HEK293 (cell line): Measurements from ENCODE around the gene POLD4.

Experiments used
- CTCF ChIA-PET: fragments of 350-600 bp; formaldehyde crosslinking; extraction: SDS; loops from one replicate; lab custom pipeline; 2021; ENCODE audit warnings: antibody characterized with exemption; lab: Yijun Ruan, JAX
- POLR2A ChIA-PET: fragments of 300-600 bp; formaldehyde crosslinking; extraction: SDS; loops from one replicate; lab custom pipeline; 2020; ENCODE audit warnings: antibody characterized with exemption, inconsistent platforms; lab: Yijun Ruan, JAX
- H3K27ac ChIP-seq: fragments of 200-500 bp; sonication (Bioruptor generic); 2 replicates; pipeline ENCODE4 v1.5.1; 2014; ENCODE audit warnings: low read depth, low read length, control low read depth, inconsistent platforms; ENCODE audit errors: extremely low read depth
- H3K36me3 ChIP-seq, 2 experiments: fragments of 200-500 bp in 1 of 2; sonication (Bioruptor generic) in 1 of 2; 1 replicate in 1 of 2; 2 replicates in 1 of 2; pipeline ENCODE4 v1.5.1; 2014 to 2017; ENCODE audit warnings: inconsistent platforms in 2 of 2, low read length in 2 of 2; ENCODE audit not compliant: control insufficient read depth in 2 of 2, insufficient read depth in 1 of 2
- H3K4me1 ChIP-seq: fragments of 200-500 bp; sonication (Bioruptor generic); 2 replicates; pipeline ENCODE4 v1.5.1; 2014; ENCODE audit warnings: mild to moderate bottlenecking, low read length, inconsistent platforms; ENCODE audit not compliant: control insufficient read depth, insufficient read depth
- H3K4me3 ChIP-seq: 2 replicates; pipeline ENCODE4 v1.5.1; 2011; ENCODE audit warnings: low read depth, mild to moderate bottlenecking, control low read depth, low read length, moderate library complexity
- H3K9me3 ChIP-seq: fragments of 200-500 bp; sonication (Bioruptor generic); 2 replicates; pipeline ENCODE4 v1.5.1; 2014; ENCODE audit warnings: low read depth, low read length, inconsistent platforms; ENCODE audit not compliant: control insufficient read depth, insufficient read depth
- CTCF ChIP-seq: fragments of 450-650 bp; formaldehyde crosslinking; IDR thresholded peaks from 2 replicates; pipeline ENCODE4 v1.5.1; 2016; ENCODE audit warnings: missing biosample characterization, missing genetic modification characterization
- FEZF1 ChIP-seq: fragments of 450-650 bp; formaldehyde crosslinking; IDR thresholded peaks from 2 replicates; pipeline ENCODE4 v1.5.1; 2016; ENCODE audit warnings: missing biosample characterization, missing genetic modification characterization
- GLIS1 ChIP-seq: fragments of 450-650 bp; formaldehyde crosslinking; IDR thresholded peaks from 2 replicates; pipeline ENCODE4 v1.5.1; 2016; ENCODE audit warnings: missing biosample characterization, missing genetic modification characterization
- KLF16 ChIP-seq: fragments of 450-650 bp; formaldehyde crosslinking; IDR thresholded peaks from 2 replicates; pipeline ENCODE4 v1.5.1; 2017; ENCODE audit warnings: missing biosample characterization, missing genetic modification characterization
- KLF8 ChIP-seq: fragments of 450-650 bp; formaldehyde crosslinking; IDR thresholded peaks from 2 replicates; pipeline ENCODE4 v1.5.1; 2016; ENCODE audit warnings: missing biosample characterization, missing genetic modification characterization
- PBX3 ChIP-seq: sonication (generic); formaldehyde crosslinking; IDR thresholded peaks from 2 replicates; pipeline ENCODE4 v1.8.1; 2022; ENCODE audit warnings: mild to moderate bottlenecking, moderate library complexity, missing genetic modification reagents
- SCRT1 ChIP-seq: fragments of 450-650 bp; formaldehyde crosslinking; IDR thresholded peaks from 2 replicates; pipeline ENCODE4 v1.5.1; 2016; ENCODE audit warnings: missing biosample characterization, missing genetic modification characterization, borderline replicate concordance
- SCRT2 ChIP-seq: fragments of 450-650 bp; formaldehyde crosslinking; IDR thresholded peaks from 2 replicates; pipeline ENCODE4 v1.5.1; 2016; ENCODE audit warnings: missing biosample characterization, missing genetic modification characterization
- TRIM28 ChIP-seq: IDR thresholded peaks from 2 replicates; pipeline ENCODE4 v1.6.1; 2011; ENCODE audit warnings: low read length, control low read depth, borderline replicate concordance
- YY1 ChIP-seq: fragments of 450-650 bp; formaldehyde crosslinking; IDR thresholded peaks from 2 replicates; pipeline ENCODE4 v1.5.1; 2018; ENCODE audit warnings: missing biosample characterization, missing genetic modification characterization
- ZBTB48 ChIP-seq: fragments of 450-650 bp; formaldehyde crosslinking; IDR thresholded peaks from 2 replicates; pipeline ENCODE4 v1.5.1; 2016; ENCODE audit warnings: missing biosample characterization, missing genetic modification characterization
- ZFHX2 ChIP-seq: fragments of 450-650 bp; formaldehyde crosslinking; conservative IDR thresholded peaks from 2 replicates; pipeline ENCODE4 v1.5.1; 2016; ENCODE audit warnings: missing biosample characterization, missing genetic modification characterization
- ZFP69B ChIP-seq: fragments of 450-650 bp; formaldehyde crosslinking; IDR thresholded peaks from 2 replicates; pipeline ENCODE4 v1.5.1; 2016; ENCODE audit warnings: missing biosample characterization, missing genetic modification characterization
- ZNF138 ChIP-seq: fragments of 450-650 bp; formaldehyde crosslinking; IDR thresholded peaks from 2 replicates; pipeline ENCODE4 v1.5.1; 2016; ENCODE audit warnings: missing biosample characterization, missing genetic modification characterization, borderline replicate concordance
- ZNF169 ChIP-seq: fragments of 450-650 bp; formaldehyde crosslinking; IDR thresholded peaks from 2 replicates; pipeline ENCODE4 v1.5.1; 2016; ENCODE audit warnings: missing biosample characterization, missing genetic modification characterization
- ZNF362 ChIP-seq: fragments of 450-650 bp; formaldehyde crosslinking; IDR thresholded peaks from 2 replicates; pipeline ENCODE4 v1.5.1; 2016; ENCODE audit warnings: missing biosample characterization, missing genetic modification characterization
- ZNF37A ChIP-seq: fragments of 450-650 bp; IDR thresholded peaks from 2 replicates; pipeline ENCODE4 v1.5.1; 2018; ENCODE audit warnings: missing biosample characterization, missing genetic modification characterization
- ZNF404 ChIP-seq: fragments of 450-650 bp; formaldehyde crosslinking; IDR thresholded peaks from 2 replicates; pipeline ENCODE4 v1.5.1; 2017; ENCODE audit warnings: missing biosample characterization, missing genetic modification characterization
- ZNF473 ChIP-seq: fragments of 450-650 bp; formaldehyde crosslinking; IDR thresholded peaks from 2 replicates; pipeline ENCODE4 v1.5.1; 2017; ENCODE audit warnings: missing biosample characterization, missing genetic modification characterization
- ZNF548 ChIP-seq: fragments of 450-650 bp; formaldehyde crosslinking; IDR thresholded peaks from 2 replicates; pipeline ENCODE4 v1.5.1; 2016; ENCODE audit warnings: missing biosample characterization, missing genetic modification characterization
- ZNF621 ChIP-seq: fragments of 450-650 bp; formaldehyde crosslinking; IDR thresholded peaks from 2 replicates; pipeline ENCODE4 v1.5.1; 2017; ENCODE audit warnings: missing biosample characterization, missing genetic modification characterization
- ZNF624 ChIP-seq: fragments of 450-650 bp; formaldehyde crosslinking; IDR thresholded peaks from 2 replicates; pipeline ENCODE4 v1.5.1; 2017; ENCODE audit warnings: missing biosample characterization, missing genetic modification characterization
- ZNF639 ChIP-seq: fragments of 450-650 bp; formaldehyde crosslinking; IDR thresholded peaks from 2 replicates; pipeline ENCODE4 v1.5.1; 2016; ENCODE audit warnings: missing biosample characterization, missing genetic modification characterization
- ZNF645 ChIP-seq: fragments of 450-650 bp; formaldehyde crosslinking; IDR thresholded peaks from 2 replicates; pipeline ENCODE4; 2016; ENCODE audit warnings: missing biosample characterization, missing genetic modification characterization
- ZNF654 ChIP-seq: fragments of 450-650 bp; formaldehyde crosslinking; IDR thresholded peaks from 2 replicates; pipeline ENCODE4 v1.5.1; 2016; ENCODE audit warnings: low read depth, missing biosample characterization, missing genetic modification characterization
- ZNF768 ChIP-seq: fragments of 450-650 bp; formaldehyde crosslinking; IDR thresholded peaks from 2 replicates; pipeline ENCODE4 v1.5.1; 2018; ENCODE audit warnings: missing biosample characterization, mild to moderate bottlenecking, missing genetic modification characterization
- ZNF777 ChIP-seq: fragments of 450-650 bp; formaldehyde crosslinking; IDR thresholded peaks from 2 replicates; pipeline ENCODE4 v1.5.1; 2017; ENCODE audit warnings: missing biosample characterization, missing genetic modification characterization, borderline replicate concordance
- ZSCAN16 ChIP-seq: fragments of 450-650 bp; formaldehyde crosslinking; IDR thresholded peaks from 2 replicates; pipeline ENCODE4 v1.5.1; 2016; ENCODE audit warnings: missing biosample characterization, missing genetic modification characterization
- ZSCAN4 ChIP-seq: fragments of 450-650 bp; formaldehyde crosslinking; IDR thresholded peaks from 2 replicates; pipeline ENCODE4 v1.5.1; 2017; ENCODE audit warnings: missing biosample characterization, missing genetic modification characterization
- ZXDB ChIP-seq: fragments of 450-650 bp; formaldehyde crosslinking; IDR thresholded peaks from 2 replicates; pipeline ENCODE4 v1.5.1; 2016; ENCODE audit warnings: missing biosample characterization, missing genetic modification characterization

The POLD4 gene

GRCh38 chr11:67390947-67391303, 37.6 kb upstream of the POLD4 start (continued):
- TF ChIP-seq PBX3 (CRISPR knock-in tag) (no peak), ZNF768 (no peak), ZSCAN4 (tag by site-specific recombination) (no peak), KLF16 (tag by site-specific recombination) (no peak), ZFHX2 (no peak), ZNF621 (tag by site-specific recombination) (no peak), ZBTB48 (tag by site-specific recombination) (peak; percentile 61; the same call in 1 of the 2 replicates), KLF8 (0 out of 2 replicates have a peak, but pooled peaks have one; percentile 31), ZNF37A (no peak), ZNF645 (tag by site-specific recombination) (no peak), ZXDB (no peak), YY1 (tag by site-specific recombination) (no peak), ZNF138 (no peak), ZNF473 (tag by site-specific recombination) (no peak), ZNF548 (no peak), FEZF1 (tag by site-specific recombination) (peak; percentile 29; the same call in 1 of the 2 replicates), ZNF777 (tag by site-specific recombination) (no peak), ZNF362 (tag by site-specific recombination) (0 out of 2 replicates have a peak, but pooled peaks have one; percentile 33), ZNF639 (tag by site-specific recombination) (no peak), ZSCAN16 (tag by site-specific recombination) (no peak), GLIS1 (tag by site-specific recombination) (peak; percentile 24), ZNF624 (no peak)

- no peak overlapping the region for H3K4me3 ChIP-seq
- 0 out of 2 replicates have a peak, but pooled peaks cover 3% of the 10 kb centered on the region for H3K4me1 ChIP-seq
- H3K27ac ChIP-seq = no peak overlapping the region
- ChIA-PET CTCF (interaction anchor here (0.5 to 25.6 kb wide), 9 partner anchors 8 to 80 kb away, joined by 3 to 898 read pairs (median 4); partner anchors contain the start of genes CLCF1, POLD4, PPP1CA and TMEM134), POLR2A (interaction anchor here (1.0 to 1.9 kb wide), 2 partner anchors 12 to 43 kb away, joined by 3 to 9 read pairs; partner anchors contain the start of gene PPP1CA)
- H3K36me3 ChIP-seq = peaks cover 0 to 13% of the 10 kb centered on the region in 2 experiments; a peak in 1 of 3 replicates
- H3K9me3 ChIP-seq = no peaks in the 10 kb centered on the region
- TF ChIP-seq ZNF404 = no peak
- no peak for TF ChIP-seq TRIM28
- peak; percentile 56 for TF ChIP-seq CTCF (tag by site-specific recombination)
- TF ChIP-seq ZFP69B (tag by site-specific recombination) = no peak
- TF ChIP-seq ZNF169 (tag by site-specific recombination) = no peak
- TF ChIP-seq SCRT1 = peak; percentile 69; the same call in 1 of the 2 replicates
- TF ChIP-seq SCRT2 (tag by site-specific recombination) = peak; percentile 85
- TF ChIP-seq ZNF654 (tag by site-specific recombination) = 0 out of 2 replicates have a peak, but pooled peaks have one; percentile 16
- TF ChIP-seq PBX3 (CRISPR knock-in tag) = no peak
Measured at GRCh38 chr11:67389477-67389876, 36.1 kb upstream of the POLD4 start.
